CD1c-positive myeloid dendritic cell (primary cell): Measurements from ENCODE around the gene TESPA1.

Source experiments
- DNase-seq: peaks from one replicate; pipeline ENCODE4 v3.0.0-alpha.2; 2016; ENCODE audit errors: extremely low spot score

TESPA1 gene, protein sequence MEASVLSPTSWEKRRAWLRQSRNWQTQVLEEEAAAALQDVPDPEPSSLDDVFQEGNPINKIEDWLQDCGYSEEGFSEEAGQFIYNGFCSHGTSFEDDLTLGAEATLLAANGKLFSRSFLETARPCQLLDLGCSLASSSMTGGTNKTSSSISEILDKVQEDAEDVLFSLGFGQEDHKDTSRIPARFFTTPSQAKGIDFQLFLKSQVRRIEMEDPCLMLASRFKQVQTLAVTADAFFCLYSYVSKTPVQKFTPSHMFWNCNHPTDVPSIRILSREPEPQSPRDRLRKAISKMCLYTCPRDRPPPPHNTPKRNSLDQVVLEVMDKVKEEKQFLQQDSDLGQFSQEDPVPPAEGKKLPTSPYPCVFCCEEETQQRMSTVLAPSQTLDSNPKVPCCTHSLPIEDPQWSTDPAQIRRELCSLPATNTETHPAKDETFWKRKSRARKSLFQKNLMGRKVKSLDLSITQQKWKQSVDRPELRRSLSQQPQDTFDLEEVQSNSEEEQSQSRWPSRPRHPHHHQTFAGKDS

DNA sequence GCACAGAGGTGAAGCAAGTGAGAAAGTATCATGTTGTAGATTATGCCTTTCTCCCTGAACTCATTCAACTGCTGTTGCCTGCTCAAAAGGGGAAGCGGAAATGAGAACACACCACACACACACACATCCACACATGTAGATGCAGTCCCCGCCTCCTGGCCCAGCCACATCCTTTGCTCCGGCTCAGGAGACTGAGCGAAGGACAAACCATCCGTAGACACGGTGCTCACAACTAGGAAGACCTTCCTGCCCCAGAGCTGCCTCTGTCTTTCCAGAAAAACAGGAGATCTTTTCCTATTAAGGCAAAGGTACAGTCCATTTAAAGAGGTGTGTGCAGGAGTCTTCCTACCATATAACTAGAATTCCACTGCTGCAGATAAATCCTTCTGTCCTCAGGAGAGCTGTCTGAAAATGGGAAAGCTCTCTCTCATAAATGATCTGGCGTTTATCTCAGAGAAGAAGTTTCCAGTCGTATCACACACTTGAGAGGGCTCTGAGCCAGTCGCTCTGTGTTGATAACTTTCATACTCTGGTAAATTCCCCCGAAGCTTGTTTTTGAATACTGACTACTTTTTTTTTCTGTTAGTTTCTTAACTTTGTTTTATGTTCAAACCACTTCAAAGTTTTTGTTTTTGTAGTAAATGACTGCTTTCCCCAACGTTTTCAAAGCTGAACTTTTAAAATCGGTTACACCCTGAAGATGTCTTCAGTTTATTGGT is at the start of gene TESPA1:
TESPA1 (minus strand) TSS at position 105 of the 719 bp plus-strand sequence. CDS start 10,200 bp downstream, outside the sequence.
- peak; percentile 86 for DNase-seq

DNA sequence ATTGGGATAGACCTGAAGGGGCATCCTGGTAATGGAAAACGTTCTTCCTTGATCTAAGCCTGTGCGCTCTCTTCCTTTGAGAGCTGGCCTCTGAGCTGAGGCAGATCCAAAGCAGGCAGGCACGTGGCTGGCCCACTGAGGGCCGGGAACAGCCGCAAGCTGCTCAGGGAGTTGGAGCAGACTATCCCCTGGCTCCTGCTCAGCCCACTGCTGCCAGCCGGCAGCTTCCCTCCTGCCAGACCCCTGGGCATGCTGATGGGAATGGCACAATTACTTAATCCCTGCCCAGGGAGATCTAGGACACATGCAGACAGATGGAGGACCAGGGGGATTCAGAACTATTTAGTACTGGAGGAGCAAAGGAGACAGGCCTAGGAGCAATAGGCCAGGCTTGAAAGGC is 49.7 kb upstream of the TESPA1 start:
- DNase-seq: no peak

DNA sequence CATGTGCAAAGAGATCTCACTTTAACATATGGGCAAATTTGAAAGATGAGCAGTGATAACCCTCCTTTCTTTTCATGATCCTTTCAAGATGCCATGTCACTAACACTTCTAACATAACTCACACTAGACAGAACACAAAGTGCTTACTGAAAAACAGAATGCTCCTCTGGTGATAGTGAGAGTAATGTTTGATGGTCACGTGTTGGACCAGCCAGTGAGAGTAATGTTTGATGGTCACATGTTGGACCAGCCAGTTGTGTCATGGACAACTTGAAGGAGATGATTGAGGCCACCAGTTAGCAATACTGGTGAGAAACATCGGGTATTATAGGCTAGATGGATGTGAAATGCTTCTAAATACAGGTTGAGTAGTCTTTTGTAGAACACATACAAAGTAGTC is 40.9 kb upstream of the TESPA1 start:
- DNase-seq: no peak

DNA sequence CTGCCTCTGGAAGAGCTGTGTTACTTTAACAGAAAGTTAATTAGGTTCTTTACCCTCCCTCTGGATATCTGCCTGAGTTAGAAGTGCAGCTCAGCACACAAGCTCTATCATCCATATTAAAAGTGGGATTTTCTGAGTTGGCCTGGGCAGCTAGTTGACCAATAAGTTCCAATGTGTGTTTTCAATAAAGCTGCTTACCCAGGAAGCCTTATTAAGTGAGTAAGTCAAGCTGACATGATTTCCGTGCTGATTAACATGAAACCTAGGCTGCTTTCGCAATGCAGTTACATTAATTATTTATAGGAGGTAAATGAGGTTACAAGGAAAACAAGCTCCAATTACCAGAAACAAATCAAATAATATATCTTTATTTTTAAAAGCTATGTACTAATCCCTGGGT is 40.0 kb upstream of the TESPA1 start:
- no peak for DNase-seq

DNA sequence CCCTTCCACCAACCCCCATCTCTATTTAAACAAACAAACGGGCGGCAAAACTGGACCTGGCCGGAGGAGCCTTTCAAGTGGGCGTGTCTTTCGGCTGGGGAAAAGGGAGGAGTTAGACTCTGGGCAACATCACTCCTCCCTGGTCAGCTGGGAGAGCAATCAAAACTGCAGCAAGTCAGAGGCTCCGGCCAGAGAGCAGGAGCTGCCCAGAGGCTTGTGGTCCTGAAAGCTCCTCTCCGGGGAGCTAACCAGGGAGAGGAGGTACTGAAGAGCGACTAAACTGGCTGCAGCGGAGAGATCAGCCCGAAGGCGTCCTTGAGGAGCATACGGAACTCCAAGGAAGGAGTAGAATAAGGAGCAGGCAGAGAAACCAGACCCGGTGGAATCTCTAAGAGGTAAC is 35.2 kb upstream of the TESPA1 start, which contains the start of gene NEUROD4:
NEUROD4 (plus strand) TSS at position 191 of the 400 bp plus-strand sequence. CDS start 6,466 bp downstream, outside the sequence.
- DNase-seq: peak; percentile 71

DNA sequence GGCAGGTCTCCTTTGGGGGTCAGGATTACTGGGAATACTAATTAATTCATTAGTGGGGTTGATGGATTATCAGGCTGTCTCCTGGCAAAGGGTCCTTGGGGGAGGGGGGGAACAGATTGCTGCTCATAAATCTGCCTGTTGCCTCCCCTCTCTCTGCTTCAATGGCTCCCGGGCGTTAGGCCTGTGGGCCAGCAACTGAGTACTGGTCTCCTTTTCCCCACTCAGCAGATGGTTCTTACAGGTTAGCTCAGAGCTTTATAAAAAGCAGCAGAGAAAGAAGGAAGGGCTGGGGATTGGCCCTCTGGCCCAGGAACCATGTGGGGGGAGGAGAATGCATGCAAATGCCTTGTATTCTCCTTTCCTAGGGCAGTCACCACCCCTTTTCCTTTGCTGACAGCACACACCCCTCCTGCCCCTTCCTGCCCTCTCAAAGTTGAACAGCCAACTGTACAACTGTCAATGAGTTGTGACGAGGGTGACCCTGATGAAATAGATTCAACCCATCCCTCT is 32.9 kb upstream of the TESPA1 start:
- no peak for DNase-seq

DNA sequence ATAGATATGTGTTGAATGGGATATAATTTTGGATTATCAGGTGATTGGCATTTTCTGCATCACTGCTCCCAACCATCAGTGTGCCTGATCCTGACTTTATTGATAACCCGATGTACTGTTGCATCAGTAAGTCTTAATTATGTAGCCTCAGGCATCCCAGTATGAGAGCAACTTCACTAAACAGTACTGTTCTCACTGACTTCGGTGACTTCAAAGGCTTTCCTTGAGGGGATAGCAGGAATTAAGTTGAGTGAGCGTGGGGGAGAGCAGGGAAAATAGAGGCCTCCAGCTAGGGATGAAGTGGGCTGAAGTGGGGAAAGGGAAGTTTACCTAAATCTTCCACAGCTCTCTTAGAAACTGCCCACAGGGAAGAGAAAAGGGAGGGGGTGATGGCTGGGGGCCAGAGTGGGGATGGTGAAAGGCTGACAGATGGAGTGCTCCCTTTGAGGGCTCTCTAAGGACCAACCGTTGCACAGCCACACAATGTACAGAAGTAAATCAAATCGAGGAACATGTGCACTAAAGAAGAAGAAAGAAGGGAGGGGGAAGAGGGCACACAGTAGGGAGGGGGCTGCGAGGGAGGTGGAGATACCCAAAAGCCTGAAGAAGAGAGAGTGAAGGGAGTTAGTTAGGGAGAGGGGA is 24.5 kb upstream of the TESPA1 start:
- no peak for DNase-seq

DNA sequence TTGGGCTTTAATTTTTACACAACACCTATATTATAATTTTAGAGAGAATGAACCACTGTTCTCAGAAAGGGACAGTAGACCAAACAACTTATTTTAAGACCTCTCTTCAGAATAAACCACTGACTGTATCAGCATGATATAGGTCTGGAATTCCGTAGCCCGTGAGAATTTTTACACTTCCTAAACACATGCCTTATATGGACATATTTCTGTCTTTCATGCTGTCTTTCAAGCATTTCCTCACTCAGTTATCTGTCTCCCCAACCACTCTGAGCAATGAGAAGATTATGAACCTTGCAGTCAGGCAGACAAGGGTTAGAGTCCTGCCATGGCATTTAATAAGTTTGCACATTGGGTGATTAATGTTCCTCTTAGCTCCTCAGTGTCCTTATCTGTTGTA is 17.8 kb upstream of the TESPA1 start:
- no peak for DNase-seq

DNA sequence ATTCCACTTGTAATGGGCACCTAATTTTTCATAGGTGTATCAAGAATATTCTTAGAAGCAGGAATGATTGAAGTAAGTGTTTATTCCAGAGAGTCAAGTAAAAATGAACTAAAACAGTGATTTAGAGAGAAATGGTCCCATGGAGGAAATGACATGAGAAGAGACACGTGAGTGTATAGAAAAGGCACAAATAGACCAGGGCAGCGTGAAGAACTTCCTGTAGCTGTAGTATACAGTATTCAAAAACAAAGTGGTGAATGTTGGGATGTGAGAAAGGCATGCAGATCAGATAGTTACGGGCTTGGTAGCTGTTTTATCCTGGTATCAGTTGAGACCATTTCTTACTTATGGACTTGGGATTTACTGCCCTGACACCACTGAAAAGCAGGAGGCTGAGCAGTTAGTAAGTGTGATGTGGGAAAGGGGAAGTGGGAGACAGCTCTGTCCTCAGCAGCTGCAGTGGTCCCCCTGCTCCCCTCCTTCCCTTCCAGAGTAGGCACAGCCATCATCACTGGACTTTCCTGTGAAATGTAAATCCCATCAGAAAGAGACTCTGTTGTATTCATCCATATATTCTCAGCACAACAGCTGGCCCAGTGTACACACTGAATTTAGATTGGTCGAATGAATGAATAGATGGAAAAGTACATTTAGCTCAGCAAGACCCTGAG is 16.8 kb upstream of the TESPA1 start:
- DNase-seq: peak; percentile 12

DNA sequence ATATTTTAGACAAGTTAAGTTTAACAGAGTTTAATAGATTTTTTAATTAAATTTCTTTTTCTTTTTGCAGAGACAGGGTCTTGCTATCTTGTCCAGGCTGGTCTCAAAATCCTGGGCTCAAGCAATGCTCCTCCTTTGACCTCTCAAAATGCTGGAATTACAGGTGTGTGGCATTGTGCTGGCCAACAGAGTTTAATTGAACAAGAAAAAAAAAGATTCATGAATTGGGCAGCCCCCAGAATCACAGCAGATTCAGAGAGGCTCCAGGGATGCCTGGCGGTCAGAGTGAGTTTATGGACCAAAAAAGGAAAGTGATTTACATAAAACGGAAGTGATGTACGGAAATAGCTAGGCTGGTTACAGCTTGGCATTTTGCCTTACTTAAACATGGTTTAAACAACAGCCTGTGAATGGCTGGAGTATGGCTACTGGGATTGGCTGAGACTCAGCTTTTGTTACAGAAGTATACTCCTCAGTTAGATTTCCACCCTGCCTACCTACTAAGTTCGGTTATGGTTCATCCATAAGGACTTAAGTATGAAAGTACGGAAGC is 14.5 kb upstream of the TESPA1 start:
- peak; percentile 10 for DNase-seq

DNA sequence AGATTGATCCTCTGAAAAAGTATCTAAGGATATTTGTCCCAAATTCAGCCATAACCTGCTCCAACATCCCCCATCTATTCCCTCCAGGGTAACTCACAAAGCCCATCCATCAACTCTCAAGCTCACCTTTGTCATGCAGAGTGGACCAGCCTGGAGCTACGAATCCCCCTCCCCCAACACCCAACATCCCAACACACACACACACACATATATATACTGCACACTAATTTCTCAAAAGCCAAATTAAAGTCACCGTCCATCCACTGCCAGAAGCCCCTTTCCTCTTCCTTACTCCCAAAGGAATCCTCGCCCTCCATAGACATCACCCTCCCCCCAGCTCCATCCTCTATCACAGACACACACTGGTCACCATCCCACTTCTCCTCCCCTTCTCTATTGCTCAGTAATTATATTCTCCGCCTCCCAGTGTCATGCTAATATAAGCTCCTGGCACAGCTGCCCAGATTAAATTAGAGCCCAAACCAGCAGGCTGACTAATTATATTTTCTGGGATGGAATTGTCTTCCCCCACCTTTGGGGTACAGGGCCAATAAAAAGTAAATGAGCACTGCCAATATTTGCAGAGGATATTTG is 13.5 kb upstream of the TESPA1 start:
- no peak for DNase-seq

DNA sequence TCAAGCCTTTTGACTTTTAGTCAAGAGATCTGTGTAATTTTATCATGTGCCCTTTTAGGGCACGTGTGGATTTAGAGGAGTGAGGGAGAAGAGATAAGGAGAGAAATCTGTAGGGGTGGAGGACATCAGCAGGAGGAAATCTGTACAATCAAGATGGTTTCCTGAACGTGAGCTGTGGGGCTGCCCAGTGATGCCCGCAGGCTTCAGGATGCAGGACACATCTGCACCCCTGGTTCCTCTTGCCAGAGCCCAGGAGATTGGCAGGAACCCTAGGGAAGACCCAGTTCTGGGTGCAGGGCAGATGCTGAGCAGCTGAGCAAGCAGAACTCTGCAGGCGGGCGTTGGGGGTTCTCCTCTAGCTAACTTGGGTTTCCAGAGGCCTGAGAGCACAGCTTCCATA is 11.6 kb upstream of the TESPA1 start:
- DNase-seq: no peak

DNA sequence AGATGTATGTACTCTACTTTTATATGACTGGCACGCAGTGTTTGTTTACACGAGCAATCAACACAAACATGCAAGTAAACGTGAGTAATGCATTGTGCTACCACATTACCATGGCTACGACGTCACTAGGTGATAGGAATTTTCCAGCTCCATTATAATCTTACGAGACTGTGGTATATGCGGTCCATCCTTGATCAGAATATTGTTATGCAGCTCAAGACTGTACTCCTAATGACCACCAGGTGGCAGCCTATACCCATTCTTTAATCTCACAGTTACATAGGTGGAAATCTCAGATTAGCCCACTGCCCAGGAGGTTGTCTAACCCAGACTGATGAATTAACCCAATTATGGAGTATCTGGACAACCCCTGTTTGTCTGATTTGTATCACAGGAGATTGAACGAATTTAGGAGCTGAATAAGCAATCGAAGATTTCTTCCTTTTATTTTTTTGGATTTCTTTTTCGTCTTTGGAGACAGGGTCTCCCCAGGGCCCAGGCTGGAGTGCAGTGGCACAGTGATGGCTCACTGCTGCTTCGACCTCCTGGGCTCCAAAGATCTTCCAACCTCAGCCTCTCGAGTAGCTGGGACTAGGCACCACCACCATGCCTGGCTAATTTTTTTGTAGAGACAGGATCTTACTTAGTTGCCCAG is 8.7 kb upstream of the TESPA1 start:
- peak; percentile 84 for DNase-seq

DNA sequence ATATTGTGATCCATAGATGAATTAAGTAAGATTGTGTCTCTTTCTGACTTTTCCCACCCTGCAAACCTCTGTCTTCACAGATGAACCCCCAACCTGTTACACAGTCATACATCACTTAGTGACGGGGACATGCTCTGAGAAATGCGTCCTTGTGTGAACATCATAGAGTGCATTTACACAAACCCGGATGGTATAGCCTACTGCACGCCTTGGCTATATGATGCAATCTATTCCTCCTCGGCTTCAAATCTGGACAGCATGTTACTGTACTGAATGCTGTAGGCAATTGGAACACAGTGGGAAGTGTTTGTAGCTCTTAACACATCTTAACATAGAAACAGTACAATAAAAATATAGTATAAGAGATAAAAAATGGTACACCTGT is 7.4 kb upstream of the TESPA1 start:
- no peak for DNase-seq

DNA sequence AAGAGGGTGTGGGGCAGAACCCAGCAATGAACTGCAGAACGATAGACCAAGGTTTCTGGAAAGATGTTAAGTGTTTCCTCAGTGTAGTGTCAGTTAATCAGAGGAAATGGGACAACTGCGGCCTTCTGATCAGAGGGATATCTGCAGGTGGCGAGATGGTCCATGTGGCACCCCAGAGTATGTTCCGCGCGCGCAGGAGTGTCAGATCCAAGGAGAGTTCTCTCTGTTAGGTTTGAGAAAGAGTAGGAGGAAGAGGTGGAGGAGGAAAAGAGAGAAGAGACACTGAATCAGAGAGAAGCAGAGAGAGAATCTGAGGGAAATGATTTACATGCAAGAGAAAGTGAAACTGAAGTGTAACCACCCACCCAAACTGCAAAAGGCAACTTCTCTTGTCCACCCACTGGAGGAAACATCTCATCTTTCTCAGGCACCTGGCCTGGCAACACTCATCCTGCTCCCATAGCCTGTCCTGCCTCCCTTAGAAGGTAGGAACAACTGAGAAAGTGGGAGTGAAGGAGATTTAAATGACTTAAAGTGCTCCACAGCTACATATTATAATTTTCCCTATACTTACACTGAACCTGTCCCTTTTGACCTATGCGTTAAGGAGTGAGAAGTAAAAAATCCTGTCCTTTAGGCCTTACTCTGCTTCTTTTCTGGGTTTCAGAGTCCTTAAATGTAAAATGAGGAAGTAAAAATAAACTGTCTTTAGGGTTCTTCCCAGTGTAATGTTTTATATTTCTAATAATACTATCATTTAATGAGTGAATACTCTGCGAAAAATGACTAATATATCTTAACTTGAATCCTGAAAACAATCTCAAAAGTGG is 6.8 kb upstream of the TESPA1 start:
- peak; percentile 54 for DNase-seq

DNA sequence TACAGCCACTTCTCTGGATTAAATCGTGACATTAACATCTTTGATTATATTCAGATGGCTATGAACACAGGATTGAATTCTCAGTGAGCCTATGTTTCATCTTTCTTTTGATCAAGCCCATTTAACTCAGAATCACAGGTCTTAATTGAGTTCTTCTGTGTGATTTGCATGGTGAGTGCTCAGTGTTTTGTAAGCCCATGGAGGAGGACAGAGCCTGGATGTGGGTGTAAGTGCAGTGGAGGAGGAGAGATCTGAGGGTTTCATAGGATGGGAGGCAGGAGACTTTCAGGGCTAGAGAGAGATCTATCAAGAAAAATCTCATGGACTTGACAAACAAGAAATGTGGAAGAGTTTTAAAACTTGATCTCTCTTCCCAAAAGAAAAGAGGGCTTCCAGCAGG is 5.3 kb upstream of the TESPA1 start:
- no peak for DNase-seq

DNA sequence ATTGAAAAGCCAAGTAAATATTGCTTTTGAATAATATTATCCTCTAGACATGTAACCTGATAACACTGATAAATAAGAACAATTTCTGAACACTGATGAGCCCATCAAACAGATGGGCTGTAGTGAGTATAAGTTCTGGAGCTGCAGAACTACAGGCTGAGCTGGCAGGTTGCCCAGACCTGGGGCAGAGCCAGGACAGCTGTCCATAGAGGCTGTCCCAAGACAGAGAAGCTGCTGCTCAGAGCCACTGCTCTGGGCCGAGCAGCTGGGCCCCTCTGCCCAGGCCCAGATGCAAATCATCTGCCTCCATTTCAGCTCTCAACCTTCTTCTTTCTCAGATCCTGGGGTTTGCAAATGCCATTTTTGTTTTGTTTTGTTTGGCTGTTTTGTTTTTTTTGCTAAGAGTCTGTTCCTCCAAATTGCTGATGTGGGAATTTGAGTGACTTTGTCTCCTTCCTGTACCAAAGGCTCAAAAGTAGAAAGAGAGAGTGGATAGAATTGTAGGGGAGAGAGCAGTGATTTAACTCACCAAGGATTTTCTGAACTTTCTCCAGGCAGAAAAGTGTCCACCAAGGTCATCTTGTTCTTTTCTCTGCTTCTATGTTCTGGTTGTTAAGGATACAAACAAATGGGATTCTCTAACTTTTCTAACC is 4.0 kb upstream of the TESPA1 start:
- DNase-seq: no peak

DNA sequence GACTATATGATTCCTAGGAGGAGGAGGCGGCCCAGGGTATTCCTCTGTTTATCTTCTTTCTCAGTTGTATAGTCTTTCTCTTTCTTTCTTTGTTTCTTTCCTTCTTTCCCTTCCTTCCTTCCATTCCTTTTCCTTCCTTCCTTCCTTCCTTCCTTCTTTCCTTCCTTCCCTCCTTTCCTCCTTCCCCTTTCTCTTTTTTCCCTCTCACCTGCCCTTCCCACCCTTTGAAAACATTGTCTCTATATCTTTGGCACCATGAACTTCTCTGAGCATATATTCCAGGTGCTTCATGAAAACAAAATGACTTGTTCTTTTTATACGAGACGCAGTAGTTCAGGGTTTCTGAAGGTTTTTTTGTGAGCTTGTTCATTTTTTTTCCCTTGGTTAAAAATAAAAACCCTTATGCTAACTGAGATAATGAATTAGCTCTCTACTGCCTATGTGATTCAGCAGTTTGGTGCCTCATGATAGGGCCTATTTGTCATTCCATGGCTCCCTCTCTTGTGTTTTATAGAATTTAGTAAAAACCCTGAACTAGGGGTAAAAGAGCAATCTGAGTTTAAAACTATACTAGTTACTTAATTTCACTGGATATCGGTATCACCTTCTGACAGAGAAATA is 3.2 kb upstream of the TESPA1 start:
- DNase-seq: no peak
